Erythroblast (primary cell): ENCODE results near the gene FAM163B.

Source experiments
- GATA1 ChIP-seq: IDR thresholded peaks from 2 replicates; pipeline ENCODE4 v1.6.1; 2011; ENCODE audit warnings: low read depth, mild to moderate bottlenecking, control low read depth, low read length, moderate library complexity
- POLR2A ChIP-seq: IDR thresholded peaks from 2 replicates; pipeline ENCODE4 v1.6.1; 2011; ENCODE audit warnings: mild to moderate bottlenecking, low read length

DNA sequence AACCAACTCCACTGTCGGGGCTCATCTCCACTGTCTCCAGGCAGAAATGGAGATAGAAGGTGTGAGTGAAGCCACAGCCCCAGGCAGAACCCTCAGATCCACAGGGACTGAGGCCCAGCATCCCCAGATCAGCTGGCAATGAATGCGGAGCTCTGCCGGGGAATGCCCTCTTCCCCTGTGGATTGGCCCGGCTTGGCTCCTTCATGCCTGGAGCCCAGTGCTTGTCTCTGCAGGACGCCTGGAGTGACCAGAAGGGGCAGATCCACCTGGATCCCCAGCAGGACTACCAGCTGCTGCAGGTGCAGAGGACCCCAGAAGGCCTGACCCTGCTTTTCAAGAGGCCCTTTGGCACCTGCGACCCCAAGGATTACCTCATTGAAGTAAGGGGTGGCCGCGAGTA is 30.4 kb upstream of the FAM163B start:
- TF ChIP-seq POLR2A: no peak
- TF ChIP-seq GATA1: no peak
